Stimulated activated CD8-positive, alpha-beta memory T cell treated with anti-CD3 and anti-CD28 coated beads, Interleukin-7, amount 100 ng/mL, for 1 hour (primary cell): ENCODE results near the gene AAMDC.
"Not testable (repeated sequence)": the region's sequence is repeated elsewhere in the genome, so short reads cannot be mapped to it uniquely, and the experiment has no call there.

Source experiments
- DNase-seq, 2 donors: peaks; one replicate each; pipeline ENCODE4 v3.0.0-alpha.2; 2020; ENCODE audit warnings: low read depth in 2 of 2

Gene AAMDC

GRCh38 chr11:77821349-77821851 is 456 bp downstream of the AAMDC start:
- no peak for DNase-seq

GRCh38 chr11:77822126-77822525 is 1.2 kb downstream of the AAMDC start:
- DNase-seq: not testable (repeated sequence)

- no peak for DNase-seq
These were observed 2.8 kb downstream of the AAMDC start for GRCh38 chr11:77823775-77824174.

GRCh38 chr11:77828926-77829325 is 8.0 kb downstream of the AAMDC start:
- no peak for DNase-seq

GRCh38 chr11:77833302-77833701 is 12.4 kb downstream of the AAMDC start:
- DNase-seq: no peak

GRCh38 chr11:77842441-77843121 is 21.6 kb downstream of the AAMDC start:
- no peak for DNase-seq

GRCh38 chr11:77843700-77844099 is 22.8 kb downstream of the AAMDC start:
- DNase-seq: not testable (repeated sequence)

- no peak for DNase-seq
These were observed 30.6 kb downstream of the AAMDC start for GRCh38 chr11:77851503-77851902.

- DNase-seq: no peak
These were observed 33.9 kb downstream of the AAMDC start for GRCh38 chr11:77854838-77855237.

GRCh38 chr11:77857906-77858457 is 37.0 kb downstream of the AAMDC start:
- DNase-seq: not testable (repeated sequence)

- DNase-seq: not testable (repeated sequence)
These were observed 40.5 kb downstream of the AAMDC start for GRCh38 chr11:77861444-77861843.

GRCh38 chr11:77865805-77866204 is 44.9 kb downstream of the AAMDC start:
- no peak for DNase-seq

GRCh38 chr11:77866336-77866735 is 45.4 kb downstream of the AAMDC start:
- DNase-seq: no peak

- DNase-seq: no peak
These were observed 47.8 kb downstream of the AAMDC start for GRCh38 chr11:77868744-77869143.

- DNase-seq: no peak
These were observed 50.9 kb downstream of the AAMDC start for GRCh38 chr11:77871855-77872254.

GRCh38 chr11:77873345-77873744 is 52.4 kb downstream of the AAMDC start:
- DNase-seq: no peak

GRCh38 chr11:77874206-77874605 is 53.3 kb downstream of the AAMDC start:
- DNase-seq: no peak

- no peak for DNase-seq
These were observed 55.1 kb downstream of the AAMDC start for GRCh38 chr11:77876045-77876444.

GRCh38 chr11:77878247-77878646 is 57.3 kb downstream of the AAMDC start:
- not testable (repeated sequence) for DNase-seq

- no peak for DNase-seq
These were observed 58.3 kb downstream of the AAMDC start for GRCh38 chr11:77879218-77879617.

- DNase-seq: no peak
These were observed 61.5 kb downstream of the AAMDC start for GRCh38 chr11:77882396-77882795.

GRCh38 chr11:77883775-77884174 is 62.8 kb downstream of the AAMDC start:
- no peak for DNase-seq

- no peak for DNase-seq
These were observed 63.4 kb downstream of the AAMDC start for GRCh38 chr11:77884186-77884828.
